SK-N-SH (cell line): Measurements from ENCODE around the gene ATE1.

Experiments
- CTCF ChIP-seq: fragments of 200-600 bp; sonication (generic); IDR thresholded peaks from 2 replicates; pipeline ENCODE4 v1.6.1; 2017; ENCODE audit warnings: antibody characterized with exemption, mild to moderate bottlenecking, moderate library complexity
- GABPA ChIP-seq: IDR thresholded peaks from 2 replicates; pipeline ENCODE4 v1.4.0; 2012; ENCODE audit warnings: low read depth, mild to moderate bottlenecking
- JUND ChIP-seq: IDR thresholded peaks from 2 replicates; pipeline ENCODE4 v1.4.0; 2012
- RAD21 ChIP-seq: IDR thresholded peaks from 2 replicates; pipeline ENCODE4 v1.6.1; 2012; ENCODE audit warnings: mild to moderate bottlenecking, low read length
- RFX5 ChIP-seq: IDR thresholded peaks from 2 replicates; pipeline ENCODE4 v1.6.1; 2012; ENCODE audit warnings: mild to moderate bottlenecking, improper control_type of control experiment, low read length
- TAF1 ChIP-seq: IDR thresholded peaks from 2 replicates; pipeline ENCODE4 v1.6.1; 2012; ENCODE audit warnings: low read depth, mild to moderate bottlenecking, low read length, moderate library complexity, borderline replicate concordance
- TCF12 ChIP-seq: IDR thresholded peaks from 2 replicates; pipeline ENCODE4 v1.4.0; 2012
- TEAD4 ChIP-seq: IDR thresholded peaks from 2 replicates; pipeline ENCODE4 v1.4.0; 2012; ENCODE audit warnings: mild to moderate bottlenecking, borderline replicate concordance; ENCODE audit not compliant: insufficient read depth
- USF2 ChIP-seq: fragments of 150-350 bp; IDR thresholded peaks from 2 replicates; pipeline ENCODE4 v1.6.1; 2017; ENCODE audit warnings: antibody characterized with exemption, low read length, low read depth, borderline replicate concordance
- YY1 ChIP-seq: IDR thresholded peaks from 2 replicates; pipeline ENCODE4 v1.4.0; 2012; ENCODE audit warnings: low read depth, mild to moderate bottlenecking

- TF ChIP-seq CTCF: no peak
- no peak for TF ChIP-seq JUND
- TF ChIP-seq USF2: no peak
- no peak for TF ChIP-seq TAF1
- TF ChIP-seq GABPA: no peak
- TF ChIP-seq YY1: no peak
- no peak for TF ChIP-seq TEAD4
- TF ChIP-seq RAD21: no peak
- no peak for TF ChIP-seq RFX5
- TF ChIP-seq TCF12: no peak
Observed at GRCh38 chr10:121700416-121700815, 227.4 kb downstream of the ATE1 start.
